ENCODE data around the gene PAQR8.

Gene PAQR8

GRCh38 chr6:52400313-52401041, 38.5 kb downstream of the PAQR8 start:
- no peak overlapping the region for H3K4me3 ChIP-seq (ENCODE audit: low read depth, low read length)
- in situ Hi-C loops (cut with HindIII; ENCODE audit: low sequenced_read_pairs) = loop anchor here (25.0 kb wide), 1 partner anchor 262 kb away; the partner anchor contains the start of gene TMEM14A
- no peak for DNase-seq (ENCODE audit: low read depth)
- TF ChIP-seq, protein P1, sequence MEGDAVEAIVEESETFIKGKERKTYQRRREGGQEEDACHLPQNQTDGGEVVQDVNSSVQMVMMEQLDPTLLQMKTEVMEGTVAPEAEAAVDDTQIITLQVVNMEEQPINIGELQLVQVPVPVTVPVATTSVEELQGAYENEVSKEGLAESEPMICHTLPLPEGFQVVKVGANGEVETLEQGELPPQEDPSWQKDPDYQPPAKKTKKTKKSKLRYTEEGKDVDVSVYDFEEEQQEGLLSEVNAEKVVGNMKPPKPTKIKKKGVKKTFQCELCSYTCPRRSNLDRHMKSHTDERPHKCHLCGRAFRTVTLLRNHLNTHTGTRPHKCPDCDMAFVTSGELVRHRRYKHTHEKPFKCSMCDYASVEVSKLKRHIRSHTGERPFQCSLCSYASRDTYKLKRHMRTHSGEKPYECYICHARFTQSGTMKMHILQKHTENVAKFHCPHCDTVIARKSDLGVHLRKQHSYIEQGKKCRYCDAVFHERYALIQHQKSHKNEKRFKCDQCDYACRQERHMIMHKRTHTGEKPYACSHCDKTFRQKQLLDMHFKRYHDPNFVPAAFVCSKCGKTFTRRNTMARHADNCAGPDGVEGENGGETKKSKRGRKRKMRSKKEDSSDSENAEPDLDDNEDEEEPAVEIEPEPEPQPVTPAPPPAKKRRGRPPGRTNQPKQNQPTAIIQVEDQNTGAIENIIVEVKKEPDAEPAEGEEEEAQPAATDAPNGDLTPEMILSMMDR (IDR thresholded peaks at IDR 0.05; ENCODE audit: low read depth, low read length, missing control alignments) = no peak

- DNase-seq (ENCODE audit: low read depth) = no peak
- TF ChIP-seq, protein P1 (IDR thresholded peaks at IDR 0.05; ENCODE audit: low read depth, low read length, missing control alignments) = no peak
- in situ Hi-C loops (cut with HindIII; ENCODE audit: low sequenced_read_pairs) = loop anchor here (25.0 kb wide), 1 partner anchor 259 kb away; the partner anchor contains the start of gene TMEM14A
- H3K4me3 ChIP-seq (ENCODE audit: low read depth, low read length) = no peak overlapping the region
Observed at GRCh38 chr6:52403086-52403485, 41.1 kb downstream of the PAQR8 start.

GRCh38 chr6:52403627-52404026, 41.7 kb downstream of the PAQR8 start:
- DNase-seq (ENCODE audit: low read depth) = no peak
- no peak overlapping the region for H3K4me3 ChIP-seq (ENCODE audit: low read depth, low read length)
- TF ChIP-seq, protein P1 (IDR thresholded peaks at IDR 0.05; ENCODE audit: low read depth, low read length, missing control alignments) = no peak
- in situ Hi-C loops (cut with HindIII; ENCODE audit: low sequenced_read_pairs) = loop anchor here (25.0 kb wide), 1 partner anchor 259 kb away; the partner anchor contains the start of gene TMEM14A

GRCh38 chr6:52405243-52405642, 43.3 kb downstream of the PAQR8 start:
- in situ Hi-C loops (cut with HindIII; ENCODE audit: low sequenced_read_pairs) = loop anchor here (25.0 kb wide), 1 partner anchor 257 kb away; the partner anchor contains the start of gene TMEM14A
- TF ChIP-seq, protein P1 (IDR thresholded peaks at IDR 0.05; ENCODE audit: low read depth, low read length, missing control alignments) = no peak
- no peak overlapping the region for H3K4me3 ChIP-seq (ENCODE audit: low read depth, low read length)
- no peak for DNase-seq (ENCODE audit: low read depth)

GRCh38 chr6:52407467-52407866, 45.5 kb downstream of the PAQR8 start:
- no peak for DNase-seq (ENCODE audit: low read depth)
- TF ChIP-seq, protein P1 (IDR thresholded peaks at IDR 0.05; ENCODE audit: low read depth, low read length, missing control alignments) = peak; percentile 53
- in situ Hi-C loops (cut with HindIII; ENCODE audit: low sequenced_read_pairs) = loop anchor here (25.0 kb wide), 1 partner anchor 255 kb away; the partner anchor contains the start of gene TMEM14A
- no peak overlapping the region for H3K4me3 ChIP-seq (ENCODE audit: low read depth, low read length)

- TF ChIP-seq, protein P1 (IDR thresholded peaks at IDR 0.05; ENCODE audit: low read depth, low read length, missing control alignments) = no peak
- DNase-seq (ENCODE audit: low read depth) = no peak
- in situ Hi-C loops (cut with HindIII; ENCODE audit: low sequenced_read_pairs) = loop anchor here (25.0 kb wide), 1 partner anchor 253 kb away; the partner anchor contains the start of gene TMEM14A
- no peak overlapping the region for H3K4me3 ChIP-seq (ENCODE audit: low read depth, low read length)
Observed at GRCh38 chr6:52409499-52409898, 47.5 kb downstream of the PAQR8 start.
